HFF-Myc (cell line): ENCODE data around the gene TCF15.

Experiments
- DNase-seq: peaks from one replicate; pipeline ENCODE4 v3.0.0-alpha.2; 2011; ENCODE audit warnings: low read depth; ENCODE audit errors: extremely low read depth
- H3K4me3 ChIP-seq: replicated peaks from 2 replicates; pipeline ENCODE4 v1.5.1; 2011; ENCODE audit warnings: low read depth, mild to moderate bottlenecking, control low read depth, low read length
- CTCF ChIP-seq: IDR thresholded peaks from 2 replicates; pipeline ENCODE4 v1.5.1; 2012; ENCODE audit warnings: mild to moderate bottlenecking, low read depth, low read length, control low read depth; ENCODE audit errors: missing control alignments

Gene TCF15

GRCh38 chr20:556984-557383 lies 53.1 kb downstream of the TCF15 start:
- H3K4me3 ChIP-seq, result no peak overlapping the region
- no peak for DNase-seq
- TF ChIP-seq CTCF, result no peak

GRCh38 chr20:555976-556385 lies 54.1 kb downstream of the TCF15 start:
- no peak for DNase-seq
- H3K4me3 ChIP-seq, result no peak overlapping the region
- no peak for TF ChIP-seq CTCF
